ENCODE results near the gene DNMBP.
"Not testable (repeated sequence)": the region's sequence is repeated elsewhere in the genome, so short reads cannot be mapped to it uniquely, and the experiment has no call there.

DNMBP gene

DNA sequence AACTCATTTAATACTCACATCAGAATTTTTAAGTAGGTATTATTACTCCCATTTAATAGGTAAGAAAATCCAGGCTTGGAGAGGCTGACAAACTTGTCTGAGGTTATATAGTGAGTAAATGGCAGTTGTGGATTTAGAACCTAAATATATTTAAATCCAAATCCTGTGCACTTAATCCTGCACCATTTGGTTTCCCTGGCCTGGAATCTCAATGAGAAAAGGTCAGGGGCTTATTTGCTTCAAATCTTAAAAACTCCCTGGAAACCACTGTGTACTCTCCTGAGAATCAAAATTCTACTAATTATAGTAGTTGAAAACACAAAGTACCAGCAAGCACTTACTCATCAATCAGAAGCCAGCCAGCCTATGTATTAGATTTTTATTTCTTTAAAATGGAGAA, 97.7 kb downstream of the DNMBP start:
- no peak for DNase-seq

DNA sequence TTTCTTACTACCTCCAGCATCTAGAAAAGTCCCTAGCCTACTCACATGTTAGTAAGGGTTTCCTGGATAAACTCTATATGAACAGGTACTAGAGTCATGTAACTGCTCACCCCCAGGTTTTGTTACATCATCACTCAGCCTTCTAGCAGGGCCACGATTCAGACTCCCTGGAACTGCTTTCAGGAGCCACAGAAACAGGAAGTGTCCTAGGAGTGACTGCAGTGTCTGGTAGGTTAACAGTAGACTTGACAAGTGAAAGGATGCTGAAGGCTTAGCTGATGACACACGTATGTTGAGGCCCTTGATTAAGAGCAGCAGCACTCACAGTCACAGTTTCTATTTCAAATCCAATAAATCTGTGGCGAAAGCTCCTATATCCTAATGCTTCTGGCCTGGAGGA, 101.2 kb downstream of the DNMBP start:
- no peak for DNase-seq

DNA sequence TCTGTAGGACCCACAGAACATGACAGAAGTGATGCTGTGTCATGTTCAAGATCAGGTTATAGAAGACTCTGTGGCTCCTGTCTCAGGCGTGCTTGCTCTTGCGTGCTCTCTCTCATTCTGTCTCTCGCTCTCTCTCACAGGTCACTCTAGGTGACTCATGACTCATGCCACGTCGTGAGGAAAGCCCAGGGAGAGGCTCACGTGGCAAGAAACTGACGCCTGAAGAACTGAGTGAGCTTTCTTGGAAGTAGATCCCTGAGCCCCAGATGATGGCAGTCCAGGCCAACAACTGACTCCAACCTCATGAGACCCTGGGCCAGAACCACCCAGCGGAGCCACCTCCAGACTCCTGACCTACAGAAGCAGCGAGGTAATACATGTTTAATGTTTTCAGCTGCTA, 103.3 kb downstream of the DNMBP start:
- no peak for DNase-seq

DNA sequence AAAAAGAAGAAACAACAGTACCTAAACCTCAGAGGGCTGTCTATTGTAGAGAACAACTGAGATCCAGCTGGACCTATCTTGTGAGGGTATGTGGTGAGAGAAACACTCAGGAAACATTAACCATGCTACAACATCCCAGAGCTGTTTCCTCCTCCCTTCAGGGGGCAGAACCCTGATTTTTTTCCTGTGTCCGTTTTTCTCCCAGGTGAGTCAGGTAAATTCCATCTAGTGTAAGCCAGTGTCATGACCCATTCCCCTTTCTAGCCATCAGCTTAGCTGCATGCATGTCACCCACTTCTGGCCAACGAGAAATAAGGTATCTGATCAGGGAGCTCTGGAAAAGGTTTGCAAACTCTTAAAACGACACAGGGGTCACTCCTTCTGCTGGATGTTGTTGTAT, 103.8 kb downstream of the DNMBP start:
- no peak for DNase-seq

DNA sequence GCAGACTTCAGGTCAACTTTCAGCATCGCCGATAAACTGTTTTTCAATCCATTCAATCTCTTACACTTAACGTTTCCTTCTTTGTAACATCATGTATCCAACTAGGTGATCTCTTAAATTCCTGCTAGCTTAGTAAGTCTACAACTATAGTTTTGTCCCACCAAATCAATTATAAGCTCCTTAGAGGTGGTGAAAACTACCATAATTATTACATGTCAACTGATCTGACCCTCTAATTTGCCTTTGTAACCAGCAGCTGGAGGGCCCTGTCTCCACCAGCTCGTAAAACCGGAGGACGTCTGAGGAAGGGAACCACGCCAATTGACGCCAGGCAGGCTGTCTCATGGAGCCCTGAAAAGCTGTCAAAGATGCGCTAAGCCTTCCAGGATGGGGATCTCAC, 113.9 kb downstream of the DNMBP start:
- no peak for DNase-seq

DNA sequence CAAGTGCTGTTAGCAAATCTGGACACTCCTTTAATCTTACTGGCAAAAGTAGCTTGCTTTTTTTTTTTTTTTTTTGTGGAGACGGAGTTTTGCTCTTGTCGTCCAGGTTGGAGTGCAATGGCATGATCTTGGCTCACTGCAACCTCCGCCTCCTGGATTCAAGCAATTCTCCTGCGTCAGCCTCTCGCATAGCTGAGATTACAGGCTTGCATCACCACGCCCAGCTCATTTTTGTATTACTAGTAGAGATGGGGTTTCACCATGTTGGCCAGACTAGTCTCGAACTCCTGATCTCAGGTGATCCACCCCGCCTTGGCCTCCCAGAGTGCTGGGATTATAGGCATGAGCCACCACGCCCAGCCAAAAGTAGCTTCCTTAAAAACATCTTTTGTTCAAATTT, 114.7 kb downstream of the DNMBP start:
- DNase-seq, result not testable (repeated sequence)

DNA sequence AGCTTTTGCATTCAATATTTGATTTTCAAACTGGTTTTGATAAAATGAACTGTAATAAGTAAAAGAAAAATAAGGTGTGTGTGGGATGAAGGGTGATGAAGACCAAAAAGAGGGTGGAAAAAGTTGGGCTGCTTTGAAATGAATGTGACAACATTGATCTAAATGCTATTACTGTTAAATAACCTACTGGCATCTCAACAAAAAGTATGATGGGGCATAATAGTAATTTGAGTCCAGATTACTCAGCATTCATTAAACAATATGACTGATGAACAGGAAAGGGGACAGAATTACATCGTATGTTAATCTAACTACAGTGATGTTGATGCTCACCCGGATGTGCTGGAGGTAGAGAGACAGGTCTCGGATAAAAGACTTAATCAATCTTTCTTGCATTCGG, 115.1 kb downstream of the DNMBP start:
- DNase-seq, result no peak

DNA sequence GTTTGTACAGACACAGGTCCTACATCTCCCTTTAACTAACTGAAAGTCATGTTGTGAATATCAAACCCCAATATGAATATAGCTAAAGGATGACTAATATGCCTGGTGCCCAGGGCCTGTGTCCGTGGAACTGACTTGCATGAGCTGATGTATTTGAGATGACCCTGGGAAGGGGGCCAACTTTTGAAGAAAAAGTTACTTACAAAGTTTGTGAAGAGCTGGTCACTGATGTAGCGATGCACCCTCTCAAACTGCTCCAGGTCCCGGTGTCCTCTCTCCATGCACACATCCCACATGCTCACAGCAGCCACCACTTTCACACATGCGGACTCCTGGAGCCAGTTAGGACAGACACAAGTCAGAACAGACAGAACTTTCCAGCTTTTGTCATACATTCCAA, 121.1 kb downstream of the DNMBP start:
- DNase-seq, result no peak

DNA sequence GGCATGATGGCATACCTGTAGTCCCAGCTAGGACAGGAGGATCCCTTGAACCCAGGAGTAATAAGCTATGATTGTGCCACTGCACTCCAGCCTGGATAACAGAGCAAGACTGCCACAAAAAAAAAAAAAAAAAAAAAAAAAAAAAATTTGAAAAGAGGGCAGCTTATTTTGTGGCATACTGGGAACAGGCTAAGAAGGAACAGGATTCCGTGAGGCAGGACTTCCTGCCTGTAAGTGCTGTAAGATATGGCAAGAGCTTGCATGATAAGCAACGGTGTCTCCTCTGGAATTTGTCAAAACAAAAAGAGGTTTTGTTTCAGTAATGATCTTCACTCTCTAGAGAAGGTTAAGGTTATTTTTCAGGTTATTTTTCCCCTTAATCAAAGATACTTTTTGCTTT, 126.2 kb downstream of the DNMBP start:
- no peak for DNase-seq

DNA sequence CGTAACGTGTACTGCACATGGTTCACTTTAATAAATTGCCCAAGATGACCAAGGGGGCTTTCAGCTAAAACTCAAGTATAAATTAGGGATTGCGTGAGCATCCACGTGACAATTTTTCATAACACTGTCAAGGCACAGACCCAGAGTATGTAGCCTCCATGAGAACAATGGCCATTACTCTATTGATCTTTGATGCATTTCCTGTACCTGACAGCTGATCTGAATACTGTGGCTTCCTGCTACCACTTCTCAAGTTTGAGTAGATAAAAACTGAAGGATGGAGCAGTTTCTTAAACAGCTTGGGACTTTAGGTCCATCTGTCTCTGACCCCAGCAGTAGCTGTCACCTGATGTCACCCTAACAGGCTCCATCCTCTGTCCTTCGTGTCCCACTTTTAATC, 128.4 kb downstream of the DNMBP start:
- DNase-seq, result no peak

DNA sequence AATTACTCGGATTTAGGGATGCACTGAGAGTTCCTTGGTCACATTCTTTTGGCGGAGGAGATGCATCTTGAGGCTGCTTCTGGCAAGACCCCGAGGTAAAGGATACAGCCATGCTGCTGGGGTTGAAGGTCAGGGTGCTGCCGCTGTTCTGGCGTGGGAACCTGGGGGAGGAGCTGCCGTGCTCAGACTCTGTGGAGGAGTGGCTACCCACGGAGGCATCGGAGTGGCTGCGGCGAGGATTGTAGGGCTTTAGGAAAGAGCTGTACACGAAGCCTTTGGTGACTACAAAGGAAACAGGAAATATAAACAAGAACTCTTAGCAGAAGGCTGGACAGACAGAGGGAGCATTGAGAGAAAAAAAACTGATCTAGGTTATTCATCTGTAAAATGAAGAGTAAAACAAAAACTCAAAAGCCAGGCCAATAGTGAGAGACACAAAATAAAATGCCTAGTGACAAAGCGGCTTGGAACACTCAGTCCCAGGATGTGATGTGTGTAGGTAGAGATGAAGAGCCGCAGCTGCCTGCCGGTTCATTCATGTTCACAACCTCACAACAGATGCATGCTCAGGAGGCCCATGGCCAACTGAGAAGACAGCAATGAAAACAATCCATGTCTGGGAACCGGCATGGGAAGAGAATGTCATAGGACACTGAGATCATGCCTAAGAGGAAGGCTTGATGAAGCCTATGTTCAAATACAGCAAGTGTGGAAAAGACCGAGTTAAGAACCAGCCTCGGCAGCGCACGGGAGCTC, 129.5 kb downstream of the DNMBP start:
- DNase-seq, result no peak

DNA sequence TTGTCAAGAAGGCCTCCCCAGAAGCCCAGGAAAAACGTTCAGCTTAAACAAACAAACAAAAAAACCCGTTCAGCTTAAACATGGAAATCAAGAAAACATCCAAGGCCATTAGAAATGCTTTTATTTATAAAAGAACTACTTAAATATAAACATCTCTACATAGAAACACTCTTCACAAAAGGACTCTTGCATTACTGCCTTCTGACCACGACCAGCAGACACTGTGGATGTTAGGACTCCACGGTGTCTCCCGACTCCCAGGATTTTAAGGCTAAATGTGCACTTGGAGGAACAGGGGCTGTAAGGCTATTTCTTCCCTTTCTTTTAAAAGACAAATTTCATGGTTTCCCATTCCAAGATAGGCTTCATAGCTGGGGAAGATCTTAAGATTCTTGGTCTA, 134.3 kb downstream of the DNMBP start:
- no peak for DNase-seq

DNA sequence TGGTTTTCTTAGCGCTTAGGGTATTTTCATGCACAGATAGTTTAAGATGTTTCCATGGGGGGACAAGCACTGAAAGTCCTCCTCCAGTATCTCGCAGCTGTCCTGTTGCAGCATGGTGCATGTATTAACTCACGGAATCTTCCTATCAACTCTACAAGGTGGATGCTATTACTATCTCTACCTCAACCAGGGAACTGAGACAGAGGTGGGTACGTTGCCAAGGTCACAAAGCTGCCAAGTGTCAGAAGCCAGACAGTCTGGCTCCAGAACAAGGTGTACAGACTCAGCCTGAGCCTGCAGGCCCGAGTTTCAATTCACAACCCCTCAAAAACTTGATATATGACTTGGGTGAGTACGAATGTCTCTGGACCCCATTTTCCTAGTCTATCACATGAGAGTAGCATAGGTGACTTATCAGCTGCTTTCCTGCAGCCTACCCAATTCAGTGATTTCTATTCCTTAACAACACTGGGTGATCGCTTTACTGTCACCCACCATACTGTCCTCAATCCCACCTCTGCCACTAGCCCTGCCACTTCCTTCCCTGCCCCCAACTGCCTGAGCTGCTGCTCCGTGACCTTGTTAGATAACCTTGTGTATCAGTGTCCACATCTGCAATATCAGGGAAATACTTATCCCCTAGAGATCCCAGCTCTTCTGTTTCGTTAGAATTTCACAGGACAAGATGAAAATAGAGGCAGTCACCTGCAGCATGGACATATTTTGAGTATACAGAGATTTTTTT, 135.2 kb downstream of the DNMBP start:
- DNase-seq, result no peak

DNA sequence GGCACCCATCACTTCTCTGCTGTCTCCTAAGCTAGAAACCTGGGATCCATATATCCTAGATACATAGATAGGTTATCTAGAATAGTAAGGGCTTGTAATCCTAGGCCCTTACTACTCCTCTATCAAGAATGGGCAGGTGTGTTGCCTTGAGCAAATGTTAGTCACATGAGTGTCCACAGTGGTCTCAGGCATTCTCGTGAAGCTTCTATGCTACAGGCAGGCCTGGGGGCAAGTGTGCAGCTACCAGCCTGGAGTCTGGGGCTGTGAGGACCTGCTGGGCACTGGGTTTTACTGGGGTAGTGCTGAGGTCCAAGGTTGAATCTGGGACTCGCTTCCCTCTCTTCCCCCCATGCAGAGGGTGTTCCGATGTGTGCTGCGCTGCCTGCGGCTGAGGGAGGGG, 135.9 kb downstream of the DNMBP start:
- no peak for DNase-seq

DNA sequence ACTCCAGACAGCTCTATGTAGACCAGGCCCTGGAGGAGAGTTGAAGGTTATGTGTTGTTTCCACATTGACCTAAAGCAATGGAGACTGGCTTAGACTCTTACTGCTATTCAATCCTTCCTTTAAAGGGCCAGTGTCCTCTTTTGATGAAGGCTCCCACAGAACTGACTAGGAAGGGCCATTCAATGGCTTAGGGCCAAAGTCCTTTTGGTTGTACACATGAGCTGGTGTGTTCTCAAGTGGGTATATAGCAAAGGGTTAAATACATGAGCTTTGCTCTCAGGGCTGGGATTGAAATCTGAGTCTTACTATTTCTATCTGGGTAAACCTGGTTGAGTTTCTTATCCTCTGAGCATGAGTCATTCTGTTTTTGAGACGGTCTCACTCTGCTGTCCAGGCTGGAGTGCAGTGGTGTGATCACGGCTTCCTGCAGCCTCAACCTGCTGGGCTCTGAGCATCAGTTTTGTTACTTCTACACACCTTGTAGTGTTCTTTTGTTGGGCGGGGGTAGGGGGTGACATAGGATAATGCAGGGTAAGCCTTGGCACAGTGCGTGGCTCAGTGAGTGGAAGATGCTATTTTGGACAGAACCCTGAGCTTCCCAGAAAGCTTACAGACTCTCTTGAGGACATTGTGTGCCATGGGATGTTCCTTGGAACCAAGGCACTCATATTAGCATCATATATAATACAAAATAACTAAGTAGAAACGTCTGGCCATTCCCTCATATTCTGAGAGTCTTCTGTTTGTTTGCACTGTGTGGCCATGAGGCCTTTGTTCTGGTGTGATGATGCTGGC, 137.2 kb downstream of the DNMBP start:
- DNase-seq, result no peak

DNA sequence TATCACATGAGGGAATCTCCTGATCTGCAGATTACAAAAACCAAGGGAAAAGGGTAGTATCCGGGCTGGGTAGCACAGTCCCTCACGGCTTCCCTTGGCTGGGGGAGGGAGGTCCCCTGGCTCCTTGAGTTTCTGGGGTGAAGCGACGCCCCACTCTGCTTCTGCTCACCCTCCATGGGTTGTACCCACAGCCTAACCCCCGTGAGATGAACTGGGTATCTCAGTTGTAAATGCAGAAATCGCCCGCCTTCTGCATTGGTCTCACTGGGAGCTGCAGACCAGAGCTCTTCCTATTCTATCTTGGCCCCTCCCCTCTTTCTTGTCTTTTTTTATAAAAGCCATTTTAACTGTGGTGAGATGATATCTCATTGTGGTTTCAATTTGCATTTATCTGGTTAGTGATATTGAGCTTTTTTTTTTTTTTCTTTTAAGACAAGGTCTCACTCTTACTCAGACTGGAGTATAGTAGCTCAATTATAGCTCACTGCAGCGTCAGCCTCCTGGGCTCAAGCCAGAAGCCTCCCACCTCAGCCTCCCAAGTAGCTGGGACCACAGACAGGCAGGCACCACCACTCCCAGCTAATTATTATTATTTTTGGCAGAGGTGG, 139.5 kb downstream of the DNMBP start:
- DNase-seq, result peak; percentile 57 to 61

DNA sequence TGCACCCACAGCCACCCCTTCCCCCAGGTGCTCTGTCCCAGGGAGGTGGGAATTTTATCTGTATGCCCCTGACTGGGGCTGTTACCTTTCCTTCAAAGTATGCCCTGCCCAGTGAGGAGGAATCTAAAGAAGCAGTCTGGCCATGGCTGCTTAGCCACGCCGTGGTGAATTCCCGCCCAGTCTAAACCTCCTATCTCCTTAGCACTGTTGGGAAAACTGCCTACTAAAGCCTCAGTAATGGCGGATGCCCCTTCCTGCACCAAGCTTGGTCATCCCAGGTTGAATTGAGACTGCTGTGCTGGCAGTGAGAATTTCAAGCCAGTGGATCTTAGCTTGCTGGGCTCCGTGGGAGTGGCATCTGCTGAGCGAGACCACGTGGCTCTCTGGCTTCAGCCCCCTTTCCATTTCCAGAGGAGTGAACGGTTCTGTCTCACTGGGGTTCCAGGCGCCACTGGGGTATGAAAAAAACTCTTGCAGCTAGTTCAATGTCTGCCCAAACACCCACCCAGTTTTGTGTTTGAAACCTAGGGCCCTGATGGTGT, 140.1 kb downstream of the DNMBP start:
- no peak for DNase-seq

DNA sequence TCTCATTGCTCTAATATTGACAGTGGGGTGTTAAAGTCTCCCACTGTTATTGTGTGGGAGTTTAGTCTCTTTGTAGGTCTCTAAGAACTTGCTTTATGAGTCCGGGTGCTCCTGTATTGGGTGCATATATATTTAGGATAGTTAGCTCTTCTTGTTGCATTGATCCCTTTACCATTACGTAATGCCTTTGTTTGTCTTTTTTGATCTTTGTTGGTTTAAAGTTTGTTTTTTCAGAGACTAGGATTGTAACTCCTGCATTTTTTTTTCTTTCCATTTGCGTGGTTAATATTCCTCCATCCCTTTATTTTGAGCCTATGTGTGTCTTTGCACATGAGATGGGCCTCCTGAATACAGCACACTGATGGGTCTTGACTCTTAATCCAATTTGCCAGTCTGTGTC, 142.5 kb downstream of the DNMBP start:
- DNase-seq, result not testable (repeated sequence)

DNA sequence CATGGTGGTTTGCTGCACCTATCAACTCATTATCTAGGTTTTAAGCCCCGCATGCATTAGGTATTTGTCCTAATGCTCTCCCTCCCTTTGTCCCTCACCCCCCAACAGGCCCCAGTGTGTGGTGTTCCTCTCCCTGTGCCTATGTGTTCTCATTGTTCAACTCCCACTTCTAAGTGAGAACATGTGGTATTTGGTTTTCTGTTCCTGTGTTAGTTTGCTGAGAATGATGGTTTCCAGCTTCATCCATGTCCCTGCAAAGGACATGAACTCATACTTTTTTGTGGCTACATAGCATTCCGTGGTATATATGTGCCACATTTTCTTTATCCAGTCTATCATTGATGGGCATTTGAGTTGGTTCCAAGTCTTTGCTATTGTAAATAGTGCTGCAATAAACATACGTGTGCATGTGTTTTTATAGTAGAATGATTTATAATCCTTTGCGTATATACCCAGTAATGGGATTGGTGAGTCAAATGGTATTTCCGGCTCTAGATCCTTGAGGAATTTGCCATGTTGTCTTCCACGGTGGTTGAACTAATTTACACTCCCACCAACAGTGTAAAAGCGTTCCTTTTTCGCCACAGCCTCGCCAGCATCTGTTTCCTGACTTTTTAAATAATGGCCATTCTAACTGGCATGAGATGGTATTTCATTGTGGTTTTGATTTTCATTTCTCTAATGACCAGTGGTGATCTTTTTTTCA, 146.1 kb downstream of the DNMBP start:
- not testable (repeated sequence) for DNase-seq

DNA sequence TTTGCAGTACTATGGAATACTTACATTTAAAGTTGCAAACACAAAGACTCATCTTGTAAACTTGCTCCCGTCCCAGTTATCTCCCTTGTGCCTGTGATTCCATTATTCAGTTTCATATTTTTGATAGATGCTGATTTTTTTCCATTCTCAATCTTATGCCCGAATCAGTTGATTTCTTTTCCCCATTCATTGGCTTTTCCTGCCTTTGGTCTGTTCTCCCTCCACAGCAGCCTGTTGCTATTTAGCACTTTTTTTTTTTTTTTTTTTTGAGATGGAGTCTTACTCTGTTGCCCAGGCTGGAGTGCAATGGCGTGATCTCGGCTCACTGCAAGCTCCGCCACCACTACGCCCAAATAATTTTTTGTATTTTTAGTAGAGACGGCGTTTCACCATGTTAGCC, 149.3 kb downstream of the DNMBP start:
- DNase-seq, result no peak

DNA sequence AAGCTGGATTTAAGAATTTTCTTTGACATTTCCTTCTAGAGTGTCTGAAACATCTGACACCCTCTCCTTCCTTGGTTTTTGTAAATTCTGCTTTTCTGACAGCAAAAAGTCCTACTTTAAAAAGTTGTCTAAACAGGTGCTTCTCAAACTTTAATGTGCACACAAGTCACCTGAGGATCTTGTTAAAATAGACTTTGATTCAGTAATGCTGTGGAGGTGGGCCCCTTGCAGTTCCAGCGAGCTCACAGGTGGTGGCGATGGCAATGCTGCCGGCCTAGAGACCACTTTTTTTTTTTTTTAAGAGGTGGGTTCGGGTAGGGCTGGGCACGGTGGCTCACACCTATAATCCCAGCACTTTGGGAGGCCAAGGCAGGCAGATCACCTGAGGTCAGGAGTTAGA, 150.2 kb downstream of the DNMBP start:
- no peak for DNase-seq

DNA sequence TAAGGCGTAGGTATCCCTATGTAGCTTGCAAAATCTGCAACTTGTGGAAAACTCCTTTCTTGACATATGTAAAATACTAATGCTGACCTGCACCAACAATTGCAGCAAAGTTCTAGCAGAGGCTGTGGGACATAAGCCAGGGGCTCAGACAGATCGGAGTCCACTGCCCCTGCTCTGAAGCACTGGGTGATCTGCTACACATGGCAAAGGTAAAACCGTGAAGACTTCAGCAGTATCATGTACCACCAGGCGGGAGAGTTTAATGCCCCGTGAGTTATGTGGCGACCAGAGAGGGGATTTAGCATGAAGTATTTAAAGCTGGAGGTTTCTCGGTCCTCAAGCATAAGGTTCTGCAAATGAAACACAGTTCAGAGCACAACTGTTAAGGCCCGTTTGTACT, 150.9 kb downstream of the DNMBP start:
- no peak for DNase-seq
